ENCODE measurements around the gene AGL.
"Not testable (repeated sequence)": the region's sequence is repeated elsewhere in the genome, so short reads cannot be mapped to it uniquely, and the experiment has no call there.

AGL gene

DNA sequence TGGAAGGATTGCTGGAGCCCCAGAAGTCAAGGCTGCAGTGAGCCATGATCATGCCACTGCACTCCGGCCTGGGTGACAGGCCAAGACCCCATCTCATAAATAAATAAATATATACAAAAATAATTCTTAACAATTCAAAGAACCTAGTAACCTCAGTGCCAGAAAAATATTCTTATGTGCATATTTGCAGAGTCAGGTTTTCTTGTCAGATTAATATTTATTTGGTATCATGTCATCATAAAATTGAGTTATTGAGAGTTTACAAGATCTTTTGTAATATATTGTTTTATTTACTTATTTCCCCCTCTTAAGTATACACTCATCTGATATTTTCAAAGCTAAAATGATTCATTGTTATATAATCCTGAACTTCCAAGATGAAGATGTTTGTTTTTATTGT, 24.5 kb upstream of the AGL start:
- H3K4me3 ChIP-seq (ENCODE audit: low read depth, low read length): no peak overlapping the region
- TF ChIP-seq, protein P1, sequence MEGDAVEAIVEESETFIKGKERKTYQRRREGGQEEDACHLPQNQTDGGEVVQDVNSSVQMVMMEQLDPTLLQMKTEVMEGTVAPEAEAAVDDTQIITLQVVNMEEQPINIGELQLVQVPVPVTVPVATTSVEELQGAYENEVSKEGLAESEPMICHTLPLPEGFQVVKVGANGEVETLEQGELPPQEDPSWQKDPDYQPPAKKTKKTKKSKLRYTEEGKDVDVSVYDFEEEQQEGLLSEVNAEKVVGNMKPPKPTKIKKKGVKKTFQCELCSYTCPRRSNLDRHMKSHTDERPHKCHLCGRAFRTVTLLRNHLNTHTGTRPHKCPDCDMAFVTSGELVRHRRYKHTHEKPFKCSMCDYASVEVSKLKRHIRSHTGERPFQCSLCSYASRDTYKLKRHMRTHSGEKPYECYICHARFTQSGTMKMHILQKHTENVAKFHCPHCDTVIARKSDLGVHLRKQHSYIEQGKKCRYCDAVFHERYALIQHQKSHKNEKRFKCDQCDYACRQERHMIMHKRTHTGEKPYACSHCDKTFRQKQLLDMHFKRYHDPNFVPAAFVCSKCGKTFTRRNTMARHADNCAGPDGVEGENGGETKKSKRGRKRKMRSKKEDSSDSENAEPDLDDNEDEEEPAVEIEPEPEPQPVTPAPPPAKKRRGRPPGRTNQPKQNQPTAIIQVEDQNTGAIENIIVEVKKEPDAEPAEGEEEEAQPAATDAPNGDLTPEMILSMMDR (IDR thresholded peaks at IDR 0.05; ENCODE audit: low read depth, low read length, missing control alignments): no peak
- H3K27ac ChIP-seq: no peak overlapping the region
- H3K36me3 ChIP-seq (replicated peaks): no peaks in the 10 kb centered on the region
- no peaks in the 10 kb centered on the region for H3K27me3 ChIP-seq (replicated peaks)
- DNase-seq: no peak
- in situ Hi-C loops (cut with HindIII; ENCODE audit: low pct_ligation_motif_present, low sequenced_read_pairs): no loop called here

DNA sequence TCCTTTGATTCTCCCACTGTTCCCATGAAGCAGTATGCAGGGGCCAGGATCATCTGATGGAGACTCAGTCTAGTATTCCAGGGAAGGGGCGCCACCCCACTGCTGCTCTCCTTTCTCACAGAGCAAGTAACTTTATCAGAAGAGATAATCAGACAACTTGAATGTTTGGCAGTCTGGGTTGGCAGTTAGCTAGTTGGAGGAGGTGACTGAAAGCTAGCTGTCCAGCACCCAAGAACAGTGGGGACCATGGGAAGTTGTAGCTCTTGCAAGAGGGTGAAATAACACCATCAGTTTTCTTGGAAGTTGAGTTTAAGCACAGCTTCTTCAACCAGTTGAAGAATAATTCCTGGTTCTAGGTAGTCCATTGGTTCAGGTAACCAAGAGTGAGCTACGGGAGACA, 22.2 kb upstream of the AGL start:
- in situ Hi-C loops (cut with HindIII; ENCODE audit: low pct_ligation_motif_present, low sequenced_read_pairs): no loop called here
- no peaks in the 10 kb centered on the region for H3K27me3 ChIP-seq (replicated peaks)
- TF ChIP-seq, protein P1 (IDR thresholded peaks at IDR 0.05; ENCODE audit: low read depth, low read length, missing control alignments): no peak

DNA sequence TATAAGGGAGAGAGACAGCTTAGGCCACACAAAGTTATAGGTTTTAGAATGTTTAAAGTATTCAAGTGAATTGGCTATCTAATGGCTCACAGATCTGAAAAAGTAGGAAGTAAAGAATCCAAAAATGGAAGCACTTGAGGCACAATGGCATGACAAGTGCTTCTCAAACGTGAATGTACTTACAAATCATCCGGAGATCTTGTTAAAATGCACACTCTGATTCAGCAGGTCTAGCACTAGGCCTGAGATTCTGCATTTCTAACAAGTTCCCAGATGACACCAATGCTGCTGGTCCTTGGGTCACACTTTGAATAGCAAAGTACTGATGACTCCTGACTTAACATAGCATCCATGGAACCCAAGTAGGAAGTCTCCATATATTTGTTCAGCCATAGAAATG, 20.9 kb upstream of the AGL start:
- Histone ChIP-seq H3K27ac (no peak overlapping the region), H3K36me3 (replicated peaks) (no peaks in the 10 kb centered on the region), H3K27me3 (replicated peaks) (no peaks in the 10 kb centered on the region), H3K4me3 (ENCODE audit: low read depth, low read length) (no peak overlapping the region)
- in situ Hi-C loops (cut with HindIII; ENCODE audit: low pct_ligation_motif_present, low sequenced_read_pairs): no loop called here
- TF ChIP-seq, protein P1 (IDR thresholded peaks at IDR 0.05; ENCODE audit: low read depth, low read length, missing control alignments): no peak
- DNase-seq: no peak

More for the DNA sequence above, 22.2 kb upstream of the AGL start:
- Histone ChIP-seq H3K4me3 (ENCODE audit: low read depth, low read length) (no peak overlapping the region), H3K36me3 (replicated peaks) (no peaks in the 10 kb centered on the region), H3K27ac (no peak overlapping the region)
- DNase-seq: no peak

DNA sequence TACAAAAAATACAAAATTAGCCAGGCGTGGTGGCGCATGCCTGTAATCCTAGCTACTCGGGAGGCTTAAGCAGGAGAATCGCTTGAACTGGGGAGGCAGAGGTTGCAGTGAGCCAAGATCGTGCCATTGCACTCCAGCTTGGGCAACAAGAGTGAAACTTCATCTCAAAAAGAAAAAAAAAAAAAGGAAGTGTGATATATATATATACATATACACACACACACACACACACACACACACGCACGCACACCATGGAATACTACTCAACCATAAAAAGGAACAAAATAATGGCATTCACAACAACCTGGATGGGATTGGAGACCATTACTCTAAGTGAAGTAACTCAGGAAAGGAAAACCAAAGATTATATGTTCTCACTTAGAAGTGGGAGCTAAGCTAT, 16.2 kb upstream of the AGL start:
- H3K27me3 ChIP-seq (replicated peaks); H3K4me3 ChIP-seq (ENCODE audit: low read depth, low read length); H3K36me3 ChIP-seq (replicated peaks); H3K27ac ChIP-seq; DNase-seq; in situ Hi-C loops (cut with HindIII; ENCODE audit: low pct_ligation_motif_present, low sequenced_read_pairs): not testable (repeated sequence)

DNA sequence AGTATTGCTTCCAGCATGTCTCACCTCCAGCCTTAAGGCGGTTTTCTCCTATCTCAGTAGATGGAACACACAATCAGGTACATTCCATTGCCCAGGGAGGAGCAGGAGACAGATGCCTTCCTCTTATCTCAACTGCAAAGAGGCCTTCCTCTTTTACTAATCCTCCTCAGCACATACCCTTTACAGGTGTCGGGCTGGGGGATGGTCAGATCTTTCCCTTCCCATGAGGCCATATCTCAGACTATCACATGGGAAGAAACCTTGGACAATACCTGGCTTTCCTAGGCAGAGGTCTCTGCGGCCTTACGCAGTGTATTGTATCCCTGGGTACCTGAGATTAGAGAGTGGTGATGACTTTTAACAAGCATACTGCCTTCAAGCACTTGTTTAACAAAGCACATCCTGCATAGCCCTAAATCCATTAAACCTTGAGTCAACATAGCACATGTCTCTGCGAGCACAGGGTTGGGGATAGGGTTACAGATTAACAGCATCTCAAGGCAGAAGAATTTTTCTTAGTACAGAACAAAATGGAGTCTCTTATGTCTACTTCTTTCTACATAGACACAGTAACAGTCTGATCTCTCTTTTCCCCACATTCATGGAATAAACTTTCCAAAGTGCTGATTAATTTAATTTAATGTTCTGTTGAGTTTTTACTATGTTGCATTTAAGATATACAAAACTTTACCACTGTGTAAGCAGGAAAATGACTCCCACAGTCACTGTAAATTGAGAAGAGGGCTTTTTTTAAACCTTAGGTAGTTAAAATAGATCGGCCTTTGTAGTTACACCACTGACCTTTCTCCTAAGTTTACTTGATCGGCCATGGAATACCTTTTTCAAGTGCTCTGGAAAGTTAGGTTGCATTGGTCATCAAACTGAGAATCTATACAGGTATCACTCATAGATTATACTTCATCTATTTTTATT, 13.7 kb upstream of the AGL start:
- DNase-seq; H3K27ac ChIP-seq; H3K27me3 ChIP-seq (replicated peaks); H3K4me3 ChIP-seq (ENCODE audit: low read depth, low read length); in situ Hi-C loops (cut with HindIII; ENCODE audit: low pct_ligation_motif_present, low sequenced_read_pairs); H3K36me3 ChIP-seq (replicated peaks): not testable (repeated sequence)

DNA sequence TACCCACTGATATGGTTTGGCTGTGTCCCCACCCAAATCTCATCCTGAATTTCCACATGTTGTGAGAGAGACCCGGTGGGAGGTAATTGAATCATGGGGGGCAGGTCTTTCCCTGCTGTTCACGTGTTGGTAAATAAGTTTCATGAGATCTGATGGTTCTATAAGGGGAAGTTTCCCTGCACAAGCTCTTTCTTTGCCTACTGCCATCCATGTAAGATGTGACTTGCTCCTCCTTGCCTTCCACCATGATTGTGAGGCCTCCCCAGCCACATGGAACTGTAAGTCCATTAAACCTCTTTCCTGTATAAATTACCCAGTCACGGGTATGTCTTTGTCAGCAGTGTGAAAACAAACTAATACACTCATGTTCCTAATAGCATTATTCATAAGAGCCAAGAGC, 9.8 kb upstream of the AGL start:
- in situ Hi-C loops (cut with HindIII; ENCODE audit: low pct_ligation_motif_present, low sequenced_read_pairs); H3K4me3 ChIP-seq (ENCODE audit: low read depth, low read length); H3K27ac ChIP-seq; H3K36me3 ChIP-seq (replicated peaks); DNase-seq; H3K27me3 ChIP-seq (replicated peaks): not testable (repeated sequence)

DNA sequence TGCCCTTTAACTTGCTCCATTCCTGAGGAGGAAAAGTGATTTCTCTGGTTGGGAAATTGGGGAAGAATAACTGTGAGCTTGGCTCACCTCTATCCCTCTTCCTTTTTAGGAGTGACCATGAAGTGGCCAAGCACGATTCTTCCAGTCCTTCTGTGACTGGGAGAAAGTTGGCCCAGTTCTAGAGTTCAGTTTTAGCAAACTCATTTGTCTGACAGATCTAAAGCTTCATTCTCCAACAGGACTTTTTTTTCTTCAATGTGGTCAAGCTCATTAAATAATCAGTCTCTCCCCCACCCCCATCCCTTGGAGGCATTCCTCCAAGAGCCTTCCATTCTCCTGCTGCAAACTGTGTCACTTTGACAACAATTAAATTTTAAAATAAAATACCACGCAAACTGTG, 6.4 kb upstream of the AGL start:
- Histone ChIP-seq H3K4me3 (ENCODE audit: low read depth, low read length) (no peak overlapping the region), H3K27me3 (replicated peaks) (no peaks in the 10 kb centered on the region), H3K36me3 (replicated peaks) (no peaks in the 10 kb centered on the region), H3K27ac (no peak overlapping the region)
- no peak for DNase-seq
- in situ Hi-C loops (cut with HindIII; ENCODE audit: low pct_ligation_motif_present, low sequenced_read_pairs): no loop called here
- TF ChIP-seq, protein P1 (IDR thresholded peaks at IDR 0.05; ENCODE audit: low read depth, low read length, missing control alignments): no peak

DNA sequence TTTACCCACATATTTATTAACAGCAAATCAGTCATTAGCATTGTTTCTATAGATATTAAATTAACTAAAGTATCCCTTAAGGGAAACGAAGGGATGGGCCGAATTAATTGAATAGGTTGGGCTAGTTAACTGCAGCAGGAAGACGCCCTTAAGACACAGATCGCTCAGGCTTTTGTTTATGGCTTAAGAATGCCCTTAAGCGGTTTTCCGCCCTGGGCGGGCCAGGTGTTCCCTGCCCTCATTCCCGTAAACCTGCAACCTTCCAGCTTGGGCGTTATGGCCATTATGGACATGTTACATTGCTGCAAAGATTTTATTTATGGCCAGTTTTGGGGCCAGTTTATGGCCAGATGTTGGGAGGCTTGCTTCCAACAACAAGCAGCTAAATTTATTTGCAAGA, 5.0 kb upstream of the AGL start:
- H3K27ac ChIP-seq; H3K27me3 ChIP-seq (replicated peaks); H3K4me3 ChIP-seq (ENCODE audit: low read depth, low read length); in situ Hi-C loops (cut with HindIII; ENCODE audit: low pct_ligation_motif_present, low sequenced_read_pairs); H3K36me3 ChIP-seq (replicated peaks); DNase-seq: not testable (repeated sequence)

Measured in brain microvascular endothelial cell (primary cell).